ENCODE results near the gene GPHB5.
"Not testable (repeated sequence)": the region's sequence is repeated elsewhere in the genome, so short reads cannot be mapped to it uniquely, and the experiment has no call there.

Gene GPHB5

GRCh38 chr14:63318835-63319234 is at the start of gene GPHB5:
Gene GPHB5, minus strand, starts transcription at chr14:63318935. Its CDS starts 1,086 bp downstream, at chr14:63317849.
- no peak for DNase-seq

- no peak for DNase-seq
Measured at GRCh38 chr14:63367742-63368364, 49.1 kb upstream of the GPHB5 start.

- DNase-seq, result no peak
Measured at GRCh38 chr14:63362389-63362819, 43.7 kb upstream of the GPHB5 start.

GRCh38 chr14:63361790-63362189 is 43.1 kb upstream of the GPHB5 start:
- DNase-seq, result no peak

- DNase-seq, result no peak
Measured at GRCh38 chr14:63357841-63358240, 39.1 kb upstream of the GPHB5 start.

- no peak for DNase-seq
Measured at GRCh38 chr14:63345826-63346225, 27.1 kb upstream of the GPHB5 start.

- DNase-seq, result no peak
Measured at GRCh38 chr14:63344336-63344735, 25.6 kb upstream of the GPHB5 start.

- no peak for DNase-seq
Measured at GRCh38 chr14:63343878-63344277, 25.1 kb upstream of the GPHB5 start.

- DNase-seq, result no peak
Measured at GRCh38 chr14:63342371-63342770, 23.6 kb upstream of the GPHB5 start.

GRCh38 chr14:63328787-63329737 is 10.3 kb upstream of the GPHB5 start:
- no peak for DNase-seq

- no peak for DNase-seq
Measured at GRCh38 chr14:63326840-63327239, 8.1 kb upstream of the GPHB5 start.

- DNase-seq, result no peak
Measured at GRCh38 chr14:63322897-63323573, 4.3 kb upstream of the GPHB5 start.

- no peak for DNase-seq
Measured at GRCh38 chr14:63322472-63322871, 3.7 kb upstream of the GPHB5 start.

GRCh38 chr14:63308723-63309317 is 9.9 kb downstream of the GPHB5 start:
- DNase-seq, result no peak

- not testable (repeated sequence) for DNase-seq
Measured at GRCh38 chr14:63304429-63304828, 14.3 kb downstream of the GPHB5 start.

- no peak for DNase-seq
Measured at GRCh38 chr14:63301891-63302534, 16.7 kb downstream of the GPHB5 start.

GRCh38 chr14:63300854-63301253 is 17.9 kb downstream of the GPHB5 start:
- no peak for DNase-seq

- no peak for DNase-seq
Measured at GRCh38 chr14:63299351-63300110, 19.2 kb downstream of the GPHB5 start.

- DNase-seq, result no peak
Measured at GRCh38 chr14:63297372-63298063, 21.2 kb downstream of the GPHB5 start.

GRCh38 chr14:63296060-63296563 is 22.6 kb downstream of the GPHB5 start:
- DNase-seq, result peak; percentile 44

GRCh38 chr14:63295231-63295685 is 23.5 kb downstream of the GPHB5 start:
- no peak for DNase-seq
